ENCODE results near the gene MMP28.

Gene MMP28

DNA sequence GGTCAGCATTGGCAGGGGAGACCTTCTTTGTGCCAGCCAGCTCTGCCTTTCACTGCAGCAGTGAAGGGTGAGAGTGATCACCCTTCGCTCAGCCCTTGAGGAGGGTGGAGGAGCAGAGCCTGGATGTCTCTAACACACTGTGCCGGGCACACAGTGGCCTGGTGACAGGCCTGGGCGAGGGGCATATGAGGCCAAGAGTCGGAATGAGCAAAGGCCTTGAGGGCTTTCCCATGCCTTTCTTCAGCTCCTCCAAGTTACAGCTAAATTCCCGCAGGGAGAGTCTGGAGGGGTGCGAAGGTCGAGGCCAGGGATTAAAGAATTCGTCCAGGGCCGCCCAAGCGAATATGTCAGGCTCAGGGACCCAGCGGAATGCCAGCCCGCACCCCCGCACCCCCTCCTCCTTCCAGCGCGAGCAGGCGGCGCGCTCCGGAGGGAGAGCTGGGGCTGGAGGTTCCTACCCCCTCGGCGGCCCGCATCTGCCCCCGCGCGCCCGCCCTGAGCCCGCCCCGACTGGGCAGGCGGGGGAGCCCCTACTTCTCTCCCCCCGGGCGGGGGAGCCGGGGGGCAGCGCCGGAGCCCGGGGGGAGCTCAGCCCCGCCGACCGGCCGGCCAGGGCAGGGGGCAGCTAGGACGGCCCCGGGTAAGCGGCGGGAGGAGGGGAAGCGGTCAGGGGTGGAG is 64.1 kb downstream of the MMP28 start, which contains the start of gene RASL10B:
Gene RASL10B, plus strand, starts transcription at position 401 of the 678 bp plus-strand sequence. CDS start 3,546 bp downstream, outside the sequence.
- Histone ChIP-seq H3K9me3 (ENCODE audit: control insufficient read depth, insufficient read depth, low read depth, low read length) (no peaks in the 10 kb centered on the region), H3K4me1 (ENCODE audit: control insufficient read depth, insufficient read depth, low read length) (peaks cover 53% of the 10 kb centered on the region), H3K27me3 (ENCODE audit: control insufficient read depth, insufficient read depth, low read length) (peaks cover 14% of the 10 kb centered on the region), H3K27ac (ENCODE audit: low read depth, low read length) (no peak within 1 kb of the TSS), H3K4me3 (ENCODE audit: low read depth, low read length) (peak within 1 kb of the TSS; percentile 85), H3K9ac (ENCODE audit: low read length) (peak within 1 kb of the TSS; percentile 84), H3K36me3 (ENCODE audit: control insufficient read depth, insufficient read depth, low read length) (no peaks in the 10 kb centered on the region)

DNA sequence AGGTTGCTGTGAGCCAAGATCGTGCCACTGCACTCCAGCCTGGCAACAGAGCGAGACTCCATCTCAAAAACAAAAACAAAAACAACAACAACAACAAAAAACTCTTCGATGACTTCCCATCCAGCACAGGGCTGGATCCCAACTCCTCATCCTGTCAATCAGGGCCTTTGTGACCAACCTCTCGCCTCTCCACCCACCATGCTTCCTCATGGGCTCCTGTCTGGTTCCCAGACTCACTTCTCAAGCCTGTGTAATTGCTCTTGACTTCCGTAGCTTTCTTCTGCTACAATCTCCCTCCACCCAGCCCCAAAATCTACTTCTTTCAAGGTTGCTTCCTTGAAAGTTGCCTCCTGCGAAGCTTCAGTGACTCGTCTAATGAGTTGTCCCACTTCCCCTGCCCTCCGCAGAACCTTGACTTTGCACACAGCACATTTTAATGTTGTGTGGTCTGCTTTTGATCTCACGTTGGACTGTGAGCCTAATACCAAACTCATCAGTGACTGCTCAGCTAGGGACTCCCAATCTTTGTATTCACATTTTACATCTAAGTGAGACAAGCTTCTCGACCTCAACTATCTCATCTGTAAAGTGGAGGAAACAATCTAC is 64.9 kb downstream of the MMP28 start:
- H3K27ac ChIP-seq (ENCODE audit: low read depth, low read length): no peak overlapping the region
- H3K4me3 ChIP-seq (ENCODE audit: low read depth, low read length): peak overlapping the region; percentile 85; the same call in 1 of the 2 replicates
- H3K36me3 ChIP-seq (ENCODE audit: control insufficient read depth, insufficient read depth, low read length): peaks cover 5% of the 10 kb centered on the region
- peak overlapping the region; percentile 62 for H3K9ac ChIP-seq (ENCODE audit: low read length)
- H3K4me1 ChIP-seq (ENCODE audit: control insufficient read depth, insufficient read depth, low read length): peaks cover 61% of the 10 kb centered on the region
- H3K27me3 ChIP-seq (ENCODE audit: control insufficient read depth, insufficient read depth, low read length): peaks cover 14% of the 10 kb centered on the region
- H3K9me3 ChIP-seq (ENCODE audit: control insufficient read depth, insufficient read depth, low read depth, low read length): no peaks in the 10 kb centered on the region

DNA sequence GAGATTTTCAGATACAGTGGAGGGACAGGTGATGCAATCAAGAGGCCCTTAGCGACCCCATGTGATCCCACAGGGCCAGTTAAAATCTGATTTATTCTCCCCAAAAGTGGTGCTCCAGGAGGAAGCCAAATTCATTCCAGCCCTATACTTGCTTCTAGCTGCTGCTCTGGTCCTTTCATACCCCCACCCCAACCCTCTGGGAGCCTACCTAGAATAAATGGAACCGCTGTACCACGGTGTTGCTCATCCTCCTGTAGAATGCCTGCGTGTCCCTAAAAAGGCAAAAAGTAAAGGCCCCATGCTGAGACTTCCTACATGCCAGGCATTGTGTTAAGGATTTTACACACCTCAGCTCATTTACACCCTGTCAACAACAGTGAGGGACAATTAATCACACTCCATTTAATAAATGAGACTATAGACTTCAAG is 66.0 kb downstream of the MMP28 start:
- no peak overlapping the region for H3K9ac ChIP-seq (ENCODE audit: low read length)

DNA sequence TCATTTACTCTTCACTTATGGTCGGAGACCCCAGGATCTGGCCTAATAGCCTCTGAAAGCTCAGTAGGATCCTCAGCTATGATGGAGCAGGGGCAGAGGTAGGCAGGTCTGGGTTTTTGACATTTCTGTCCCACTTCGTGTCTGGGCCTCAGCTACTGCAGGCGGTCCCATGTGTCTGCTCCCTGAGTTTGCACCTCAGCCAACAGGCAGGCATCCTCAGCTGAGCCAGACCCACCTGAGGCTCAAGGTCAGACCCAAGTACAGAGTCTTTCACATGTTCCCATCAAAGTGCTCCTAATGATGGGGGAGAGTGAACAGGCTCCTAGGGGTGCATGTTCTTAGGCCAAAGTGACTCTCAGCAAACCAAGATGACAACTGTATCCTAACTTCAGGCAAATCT is 66.9 kb downstream of the MMP28 start:
- Histone ChIP-seq H3K4me1 (ENCODE audit: control insufficient read depth, insufficient read depth, low read length) (peaks cover 66% of the 10 kb centered on the region), H3K9ac (ENCODE audit: low read length) (no peak overlapping the region), H3K36me3 (ENCODE audit: control insufficient read depth, insufficient read depth, low read length) (peaks cover 25% of the 10 kb centered on the region), H3K27ac (ENCODE audit: low read depth, low read length) (no peak overlapping the region), H3K27me3 (ENCODE audit: control insufficient read depth, insufficient read depth, low read length) (peaks cover 14% of the 10 kb centered on the region), H3K9me3 (ENCODE audit: control insufficient read depth, insufficient read depth, low read depth, low read length) (no peaks in the 10 kb centered on the region), H3K4me3 (ENCODE audit: low read depth, low read length) (no peak overlapping the region)

More for the DNA sequence above, 66.0 kb downstream of the MMP28 start:
- Histone ChIP-seq H3K27ac (ENCODE audit: low read depth, low read length) (no peak overlapping the region), H3K27me3 (ENCODE audit: control insufficient read depth, insufficient read depth, low read length) (peaks cover 14% of the 10 kb centered on the region), H3K4me1 (ENCODE audit: control insufficient read depth, insufficient read depth, low read length) (peaks cover 66% of the 10 kb centered on the region), H3K9me3 (ENCODE audit: control insufficient read depth, insufficient read depth, low read depth, low read length) (no peaks in the 10 kb centered on the region), H3K36me3 (ENCODE audit: control insufficient read depth, insufficient read depth, low read length) (peaks cover 16% of the 10 kb centered on the region), H3K4me3 (ENCODE audit: low read depth, low read length) (no peak overlapping the region)

DNA sequence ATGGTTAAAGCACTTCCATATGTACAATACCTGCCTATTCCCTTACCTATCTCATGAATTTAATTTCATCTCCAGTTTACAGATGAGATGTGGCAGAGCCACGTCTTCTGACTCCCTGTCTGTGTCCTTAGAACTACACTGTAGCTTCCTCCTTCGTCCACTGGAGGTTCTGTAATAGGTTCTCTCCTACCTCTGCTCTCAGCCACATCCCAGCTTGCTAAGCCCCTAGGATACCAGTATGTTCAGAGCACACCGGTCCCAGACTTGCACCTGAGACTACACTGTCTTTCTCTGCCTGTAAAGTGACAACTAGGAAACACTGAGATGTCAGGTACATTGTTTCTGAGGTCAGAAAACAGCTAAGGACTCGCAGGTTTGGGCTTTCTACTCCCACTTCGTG is 67.8 kb downstream of the MMP28 start:
- no peak overlapping the region for H3K9ac ChIP-seq (ENCODE audit: low read length)
- H3K27ac ChIP-seq (ENCODE audit: low read depth, low read length): no peak overlapping the region
- peaks cover 13% of the 10 kb centered on the region for H3K27me3 ChIP-seq (ENCODE audit: control insufficient read depth, insufficient read depth, low read length)
- H3K4me3 ChIP-seq (ENCODE audit: low read depth, low read length): no peak overlapping the region
- H3K36me3 ChIP-seq (ENCODE audit: control insufficient read depth, insufficient read depth, low read length): peaks cover 33% of the 10 kb centered on the region
- no peaks in the 10 kb centered on the region for H3K9me3 ChIP-seq (ENCODE audit: control insufficient read depth, insufficient read depth, low read depth, low read length)
- peaks cover 65% of the 10 kb centered on the region for H3K4me1 ChIP-seq (ENCODE audit: control insufficient read depth, insufficient read depth, low read length)

DNA sequence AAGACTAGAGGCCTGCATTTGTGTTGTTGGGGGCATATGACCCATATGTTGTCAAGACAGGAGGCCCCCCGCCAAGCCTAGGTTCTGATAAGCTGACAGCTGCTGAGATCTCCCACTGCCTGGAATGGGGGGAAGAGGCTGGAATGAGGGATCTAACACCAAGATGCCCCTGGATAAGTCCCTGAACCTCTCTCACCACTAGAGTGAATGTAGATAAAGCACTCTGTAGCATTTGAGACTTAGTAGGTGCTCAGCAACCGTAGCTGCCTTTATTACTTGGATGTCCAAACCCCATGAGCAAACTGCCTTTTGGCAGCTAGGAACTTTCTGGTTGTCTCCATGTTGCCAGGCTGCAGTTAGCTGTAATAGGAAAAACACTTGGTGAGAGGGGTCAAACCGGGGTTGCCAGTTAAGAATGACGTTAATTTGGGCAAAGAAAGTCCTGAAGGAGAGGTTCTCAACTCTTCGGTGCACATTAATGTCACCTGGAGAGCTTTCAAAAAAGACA is 68.4 kb downstream of the MMP28 start:
- Histone ChIP-seq H3K4me1 (ENCODE audit: control insufficient read depth, insufficient read depth, low read length) (peaks cover 60% of the 10 kb centered on the region), H3K9ac (ENCODE audit: low read length) (no peak overlapping the region), H3K9me3 (ENCODE audit: control insufficient read depth, insufficient read depth, low read depth, low read length) (no peaks in the 10 kb centered on the region), H3K27ac (ENCODE audit: low read depth, low read length) (no peak overlapping the region; the same call in 1 of the 2 replicates), H3K27me3 (ENCODE audit: control insufficient read depth, insufficient read depth, low read length) (0 out of 2 replicates have a peak, but pooled peaks cover 6% of the 10 kb centered on the region), H3K4me3 (ENCODE audit: low read depth, low read length) (no peak overlapping the region), H3K36me3 (ENCODE audit: control insufficient read depth, insufficient read depth, low read length) (peaks cover 33% of the 10 kb centered on the region)

DNA sequence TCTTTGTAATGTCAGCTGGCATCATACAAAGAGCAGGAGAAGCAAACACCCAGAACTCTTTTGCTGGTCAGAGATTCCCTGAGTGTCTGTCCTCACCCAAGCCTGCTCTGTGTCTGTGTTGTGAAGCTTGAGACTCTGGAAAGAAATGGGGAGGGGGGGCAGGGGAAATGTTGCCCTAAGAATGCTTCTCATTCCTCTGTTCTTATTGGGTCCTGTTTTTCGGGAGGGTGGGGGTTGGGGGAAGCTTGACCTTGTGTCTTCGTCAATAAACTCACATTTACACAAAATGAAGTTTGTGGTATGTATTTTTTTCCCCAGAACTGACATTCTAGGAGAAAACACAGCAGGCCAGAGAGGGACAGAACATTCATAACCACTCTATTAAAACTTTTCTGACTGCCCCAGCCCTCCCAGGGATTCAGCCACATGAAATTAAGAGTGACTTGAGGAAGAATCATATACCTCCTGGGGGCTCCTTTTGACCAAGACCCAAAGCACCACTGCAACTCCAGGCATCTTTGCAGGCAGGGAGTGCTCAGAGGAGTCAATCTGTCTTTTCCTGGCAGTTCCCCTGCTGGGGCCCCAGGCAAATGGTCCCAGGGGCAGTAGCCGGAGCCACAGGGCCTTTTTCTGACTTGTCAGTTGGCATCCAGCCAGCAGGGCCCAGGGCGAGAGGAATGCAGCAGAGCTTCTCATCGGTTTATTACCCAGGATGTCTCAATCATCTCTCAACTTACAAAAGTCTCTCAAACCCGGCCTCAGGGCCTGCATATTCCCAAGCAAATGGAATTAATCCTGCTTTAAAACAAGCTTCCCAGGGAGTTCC is 69.1 kb downstream of the MMP28 start:
- peak overlapping the region; percentile 16; the same call in 1 of the 2 replicates for H3K27ac ChIP-seq (ENCODE audit: low read depth, low read length)

DNA sequence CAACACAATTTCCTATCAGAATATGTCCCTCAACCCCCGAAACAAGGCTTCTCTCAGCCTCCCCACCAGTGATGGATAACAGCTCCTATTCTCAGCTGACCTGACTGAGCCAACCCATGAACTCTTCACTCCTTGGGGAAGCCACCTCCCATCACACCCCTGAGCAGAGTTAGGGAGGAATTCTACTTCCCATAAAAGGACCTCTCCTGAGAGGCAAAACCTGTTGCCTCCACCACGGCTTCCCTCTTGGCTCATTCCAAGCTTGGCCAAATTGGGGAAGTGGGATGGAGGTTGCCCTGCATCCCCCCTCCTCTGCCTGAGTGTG is 69.7 kb downstream of the MMP28 start:
- no peaks in the 10 kb centered on the region for H3K9me3 ChIP-seq (ENCODE audit: control insufficient read depth, insufficient read depth, low read depth, low read length)
- 0 out of 2 replicates have a peak, but pooled peaks cover 4% of the 10 kb centered on the region for H3K27me3 ChIP-seq (ENCODE audit: control insufficient read depth, insufficient read depth, low read length)
- peaks cover 54% of the 10 kb centered on the region for H3K4me1 ChIP-seq (ENCODE audit: control insufficient read depth, insufficient read depth, low read length)
- H3K9ac ChIP-seq (ENCODE audit: low read length): peak overlapping the region; percentile 52
- no peak overlapping the region for H3K4me3 ChIP-seq (ENCODE audit: low read depth, low read length)
- peaks cover 38% of the 10 kb centered on the region for H3K36me3 ChIP-seq (ENCODE audit: control insufficient read depth, insufficient read depth, low read length)
- H3K27ac ChIP-seq (ENCODE audit: low read depth, low read length): no peak overlapping the region; the same call in 1 of the 2 replicates

More for the DNA sequence above, 69.1 kb downstream of the MMP28 start:
- H3K9me3 ChIP-seq (ENCODE audit: control insufficient read depth, insufficient read depth, low read depth, low read length): no peaks in the 10 kb centered on the region
- no peak overlapping the region; the same call in 1 of the 2 replicates for H3K4me3 ChIP-seq (ENCODE audit: low read depth, low read length)
- H3K9ac ChIP-seq (ENCODE audit: low read length): peak overlapping the region; percentile 52
- H3K4me1 ChIP-seq (ENCODE audit: control insufficient read depth, insufficient read depth, low read length): peaks cover 60% of the 10 kb centered on the region
- peaks cover 35% of the 10 kb centered on the region for H3K36me3 ChIP-seq (ENCODE audit: control insufficient read depth, insufficient read depth, low read length)
- 0 out of 2 replicates have a peak, but pooled peaks cover 6% of the 10 kb centered on the region for H3K27me3 ChIP-seq (ENCODE audit: control insufficient read depth, insufficient read depth, low read length)

DNA sequence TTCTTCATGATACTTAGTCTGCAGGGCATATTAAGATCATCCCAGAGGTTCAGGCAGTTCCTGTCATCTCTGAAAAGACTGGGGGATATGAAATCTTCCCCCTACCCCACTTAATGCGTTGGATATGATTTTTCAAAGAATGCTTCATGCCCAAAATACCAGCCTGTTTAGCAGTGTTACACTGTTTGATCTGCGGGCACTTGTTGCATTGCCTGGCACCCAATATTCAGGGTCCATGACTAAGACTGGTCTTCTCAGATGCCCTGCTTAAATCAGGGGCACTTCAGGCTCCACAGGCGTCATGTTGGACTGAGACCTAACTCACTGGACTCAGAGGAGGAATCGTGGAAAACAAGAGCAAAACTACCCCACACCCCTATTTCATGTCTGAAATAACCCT is 70.4 kb downstream of the MMP28 start:
- Histone ChIP-seq H3K9ac (ENCODE audit: low read length) (no peak overlapping the region), H3K27me3 (ENCODE audit: control insufficient read depth, insufficient read depth, low read length) (no peaks in the 10 kb centered on the region), H3K4me1 (ENCODE audit: control insufficient read depth, insufficient read depth, low read length) (peaks cover 48% of the 10 kb centered on the region), H3K4me3 (ENCODE audit: low read depth, low read length) (no peak overlapping the region), H3K27ac (ENCODE audit: low read depth, low read length) (no peak overlapping the region), H3K9me3 (ENCODE audit: control insufficient read depth, insufficient read depth, low read depth, low read length) (no peaks in the 10 kb centered on the region), H3K36me3 (ENCODE audit: control insufficient read depth, insufficient read depth, low read length) (peaks cover 40% of the 10 kb centered on the region)

DNA sequence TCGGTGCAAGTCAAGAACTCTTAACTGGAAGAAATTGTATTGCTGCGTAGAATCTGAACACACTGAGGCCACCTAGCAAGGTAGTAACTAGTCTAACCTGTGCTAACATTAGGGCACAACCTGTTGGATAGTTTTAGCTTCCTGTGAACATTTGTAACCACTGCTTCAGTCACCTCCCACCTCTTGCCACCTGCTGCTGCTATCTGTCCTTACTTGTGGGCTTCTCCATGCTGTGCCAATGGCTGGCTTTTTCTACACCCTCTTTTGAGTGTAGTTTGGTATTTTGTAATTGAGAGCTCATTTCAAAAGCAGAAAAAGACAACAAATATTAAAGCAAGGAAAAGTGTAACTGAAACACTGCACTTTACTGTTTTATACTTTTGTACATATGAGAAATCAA is 71.7 kb downstream of the MMP28 start:
- peaks cover 45% of the 10 kb centered on the region for H3K36me3 ChIP-seq (ENCODE audit: control insufficient read depth, insufficient read depth, low read length)

More for the DNA sequence above, 71.7 kb downstream of the MMP28 start:
- H3K9me3 ChIP-seq (ENCODE audit: control insufficient read depth, insufficient read depth, low read depth, low read length): no peaks in the 10 kb centered on the region
- peaks cover 35% of the 10 kb centered on the region for H3K4me1 ChIP-seq (ENCODE audit: control insufficient read depth, insufficient read depth, low read length)
- H3K27ac ChIP-seq (ENCODE audit: low read depth, low read length): no peak overlapping the region
- no peaks in the 10 kb centered on the region for H3K27me3 ChIP-seq (ENCODE audit: control insufficient read depth, insufficient read depth, low read length)
- H3K9ac ChIP-seq (ENCODE audit: low read length): no peak overlapping the region
- H3K4me3 ChIP-seq (ENCODE audit: low read depth, low read length): no peak overlapping the region

All from HUES6 (cell line).